NCI-H82 (cell line): ENCODE results near the gene HUS1B.
"Not testable (repeated sequence)": the region's sequence is repeated elsewhere in the genome, so short reads cannot be mapped to it uniquely, and the experiment has no call there.

Experiments
- DNase-seq: peaks from one replicate; lab custom pipeline; 2025; lab: John Stamatoyannopoulos, UW

HUS1B gene

DNA sequence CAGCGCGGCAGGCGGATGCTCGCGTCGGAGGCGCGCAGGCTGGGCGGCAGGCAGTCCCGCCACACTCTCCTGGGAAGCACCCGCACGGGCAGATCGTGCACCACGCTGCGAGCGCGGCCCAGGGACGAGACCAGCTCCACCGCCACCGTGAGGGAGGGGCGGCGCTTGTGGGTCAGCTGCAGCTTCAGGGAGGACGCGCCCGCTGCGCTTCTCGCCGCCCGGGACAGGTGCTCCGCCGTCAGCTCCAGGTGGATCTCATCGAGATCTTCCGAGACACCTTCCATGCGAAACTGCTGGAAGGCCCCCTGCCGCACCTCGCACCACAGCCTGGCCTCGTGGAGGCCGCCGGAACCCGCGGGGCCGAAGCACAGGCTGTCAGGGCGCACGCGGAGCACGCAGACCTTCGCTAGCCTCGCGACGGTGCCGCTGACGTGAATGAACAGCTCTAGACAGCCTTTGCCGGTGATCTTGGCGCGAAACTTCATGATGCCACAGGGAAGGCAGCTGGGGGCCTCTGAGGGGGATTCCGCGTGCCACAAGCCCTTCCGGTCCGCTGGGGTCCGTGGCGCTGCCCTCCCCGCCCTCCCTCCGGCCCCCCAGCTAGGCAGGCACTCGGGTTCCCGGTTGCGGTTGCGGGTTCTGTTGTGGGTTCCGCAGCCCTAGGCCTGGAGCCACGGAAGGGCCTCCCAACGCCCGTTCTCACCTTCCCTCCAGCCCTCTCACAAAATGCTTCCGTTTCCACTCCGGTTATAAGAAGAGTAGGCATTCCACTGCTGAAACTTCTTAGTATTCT lies at the start of gene HUS1B:
HUS1B (minus strand) TSS at position 641 of the 793 bp plus-strand sequence; CDS start at position 485, 156 bp downstream.
- no peak for DNase-seq

- no peak for DNase-seq
Observed at GRCh38 chr6:706146-706545, 49.2 kb upstream of the HUS1B start.

GRCh38 chr6:705047-705446 lies 48.1 kb upstream of the HUS1B start:
- DNase-seq: no peak

DNA sequence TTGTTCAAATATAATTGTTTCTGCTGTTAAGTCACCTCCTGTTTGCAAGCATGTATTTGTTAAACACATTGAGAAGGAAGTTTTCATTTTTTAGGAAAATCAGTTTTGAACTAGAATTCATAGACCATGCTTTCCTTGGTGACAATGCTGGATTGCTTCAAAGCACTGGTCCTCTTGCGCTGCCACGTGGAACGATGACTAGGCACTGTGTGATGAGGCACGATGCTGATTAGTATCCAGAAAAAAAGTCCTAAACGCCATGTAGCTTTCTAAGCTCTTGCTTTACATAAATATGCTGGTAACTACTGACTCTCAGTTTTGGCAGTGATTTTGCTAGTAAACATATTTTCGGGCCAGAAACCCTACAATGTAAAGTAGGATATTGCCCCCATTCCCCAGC lies 47.1 kb upstream of the HUS1B start:
- no peak for DNase-seq

DNA sequence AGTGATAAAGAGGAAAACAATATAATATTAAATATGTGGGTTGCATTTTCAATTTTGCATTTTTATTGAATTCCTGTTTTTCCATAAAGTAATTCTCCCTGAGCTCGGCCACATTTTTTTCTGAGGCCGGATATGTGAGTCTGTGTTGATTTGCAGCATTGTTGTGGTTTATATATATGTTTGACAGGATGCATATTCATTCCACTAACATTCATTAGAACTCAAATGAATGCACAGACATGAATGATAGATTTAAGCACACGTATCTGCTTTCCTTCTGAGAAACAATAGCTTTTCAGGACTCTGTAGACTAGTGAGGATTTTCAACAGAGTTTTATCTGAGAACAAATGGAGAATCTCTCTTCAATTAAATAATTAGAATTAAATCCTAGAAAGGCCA lies 46.7 kb upstream of the HUS1B start:
- no peak for DNase-seq

DNA sequence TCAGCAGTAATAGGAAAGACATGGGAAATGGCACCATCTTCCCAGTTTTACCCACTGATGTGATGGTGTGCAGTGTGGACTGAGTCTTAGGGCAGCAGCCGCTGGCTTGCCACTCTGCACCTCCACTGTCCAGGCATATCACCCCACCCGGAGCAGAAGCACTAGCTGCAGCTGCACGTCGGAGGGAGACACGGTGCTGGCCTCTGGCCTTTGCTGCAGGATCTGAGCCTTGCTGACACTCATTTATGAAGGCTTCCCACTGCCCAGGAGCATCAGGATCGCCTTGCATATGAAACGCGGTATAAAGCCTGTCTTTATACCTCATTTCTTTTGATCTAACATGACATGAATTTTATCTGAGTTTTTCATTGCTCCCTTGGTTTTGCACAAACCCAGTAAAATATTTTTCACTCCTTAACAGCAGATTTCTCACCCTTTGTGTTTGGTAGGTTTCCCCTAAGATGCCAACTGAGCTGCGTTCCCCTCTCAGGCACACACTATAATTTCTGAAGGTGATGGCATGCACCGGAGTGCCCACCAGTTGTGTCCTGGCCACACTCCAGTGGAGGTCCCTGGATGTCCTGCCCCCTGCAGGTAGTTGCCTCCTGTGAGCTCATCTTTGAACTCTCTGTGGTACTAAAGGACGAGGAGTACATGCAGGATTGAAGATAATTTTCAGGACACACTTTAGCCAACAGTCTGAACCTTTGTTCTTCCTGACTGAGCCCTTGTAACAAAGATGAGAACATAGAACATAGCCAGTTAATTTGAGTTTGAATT lies 45.0 kb upstream of the HUS1B start:
- DNase-seq: peak; percentile 35

DNA sequence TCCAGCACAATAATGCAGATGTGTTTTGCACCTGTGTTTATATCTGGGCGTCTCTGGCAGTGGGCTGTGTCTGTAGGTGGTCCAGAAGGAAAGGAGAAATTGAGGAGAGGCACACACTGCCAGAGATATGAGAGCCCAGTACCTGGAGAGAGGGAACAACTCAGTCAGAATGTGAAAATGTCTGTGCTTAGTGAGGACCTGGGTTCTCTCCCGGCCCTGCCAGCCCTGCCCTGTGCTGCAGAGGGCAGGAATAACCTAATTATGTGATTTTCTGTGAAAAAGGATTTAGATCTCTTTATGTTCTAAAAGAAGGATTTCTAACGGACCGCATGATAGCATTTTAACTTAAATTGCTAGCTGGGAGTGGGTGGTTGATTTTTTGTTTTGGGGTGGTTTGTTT lies 44.3 kb upstream of the HUS1B start:
- DNase-seq: no peak

DNA sequence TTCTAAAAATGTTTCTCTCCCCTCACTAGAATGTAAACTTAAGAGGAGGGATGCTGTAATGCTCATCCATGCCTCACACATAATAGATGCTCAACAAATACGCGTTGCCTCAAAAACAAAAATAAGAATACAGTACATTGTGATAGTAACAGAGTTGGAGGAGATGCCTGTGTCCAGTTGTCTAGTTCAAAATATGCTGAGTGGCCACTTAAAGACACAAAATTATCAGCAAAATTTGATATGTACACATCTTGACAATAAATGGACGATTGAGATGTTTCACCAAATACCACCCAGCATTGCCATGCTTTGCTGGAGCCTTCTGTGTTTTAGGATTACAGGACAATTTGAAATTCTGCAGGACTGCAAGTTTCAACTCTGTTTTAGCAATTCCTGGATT lies 43.6 kb upstream of the HUS1B start:
- no peak for DNase-seq

DNA sequence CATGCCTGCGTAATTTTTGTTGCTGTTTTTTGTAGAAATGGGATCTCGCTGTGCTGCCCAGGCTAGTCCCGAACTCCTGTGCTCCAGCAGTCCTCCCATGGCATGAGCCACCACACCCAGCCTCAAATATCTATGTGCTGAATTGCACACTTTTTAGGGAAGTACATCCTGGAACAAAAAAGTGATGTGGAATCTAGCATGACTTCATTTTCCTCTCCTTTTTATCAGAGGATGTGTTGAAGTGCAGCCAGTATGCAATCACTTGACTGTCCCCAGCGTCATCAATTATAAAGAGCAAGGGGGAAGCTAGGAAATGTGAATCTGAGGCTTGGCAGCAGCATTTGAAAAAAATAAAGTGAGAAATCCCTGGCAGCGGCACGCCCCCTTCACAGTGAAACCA lies 42.4 kb upstream of the HUS1B start:
- DNase-seq: no peak

GRCh38 chr6:694431-695126 lies 37.7 kb upstream of the HUS1B start:
- not testable (repeated sequence) for DNase-seq

GRCh38 chr6:693723-694009 lies 36.8 kb upstream of the HUS1B start:
- no peak for DNase-seq

DNA sequence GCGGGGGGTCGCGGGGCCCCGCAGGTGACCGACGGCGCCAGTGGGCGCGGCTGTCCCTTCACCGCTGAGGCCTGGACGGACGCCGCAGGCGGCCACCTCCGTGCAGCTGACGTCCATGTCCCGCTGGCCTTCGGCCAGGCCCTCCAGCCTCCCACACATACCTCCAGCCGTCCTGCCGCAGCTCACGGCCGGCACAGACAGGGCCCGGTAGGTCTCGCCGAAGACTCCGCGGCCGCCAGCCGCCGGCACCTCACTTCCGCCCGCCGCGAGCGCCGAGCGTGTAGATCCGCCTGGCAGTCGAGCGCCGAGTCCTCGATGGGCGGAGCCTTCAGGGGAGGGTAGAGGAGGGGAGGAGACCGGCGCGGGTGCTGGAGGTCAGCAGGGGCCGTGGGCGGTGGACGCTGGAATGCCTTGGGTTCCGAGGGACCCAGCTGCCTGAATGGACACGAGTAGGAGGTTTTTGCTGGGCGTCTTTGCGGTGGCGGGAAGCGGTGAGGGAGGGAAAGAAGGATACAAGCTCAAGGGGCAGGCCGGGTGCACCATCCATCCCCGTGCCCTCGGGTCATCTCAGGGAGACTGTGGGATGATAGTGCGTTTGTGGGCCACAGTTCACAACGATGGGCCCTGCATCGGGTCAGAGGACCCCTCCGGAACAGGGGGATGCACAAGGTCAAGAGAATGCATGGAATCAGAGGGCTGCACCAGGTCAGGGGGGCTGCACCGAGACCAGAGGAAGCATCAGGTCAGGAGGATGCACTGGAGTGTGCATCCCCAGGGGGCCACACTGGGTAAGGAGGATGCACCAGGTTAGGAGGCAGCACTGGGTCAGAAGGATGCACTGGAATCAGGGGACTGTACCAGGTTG lies 36.2 kb upstream of the HUS1B start, which contains the start of gene EXOC2:
EXOC2 (minus strand) TSS at position 282 of the 865 bp plus-strand sequence. CDS start 55,321 bp downstream, outside the sequence.
- peak; percentile 92 for DNase-seq

- peak; percentile 55 for DNase-seq
Observed at GRCh38 chr6:692356-692851, 35.5 kb upstream of the HUS1B start.

GRCh38 chr6:689223-689622 lies 32.3 kb upstream of the HUS1B start:
- peak; percentile 11 for DNase-seq

DNA sequence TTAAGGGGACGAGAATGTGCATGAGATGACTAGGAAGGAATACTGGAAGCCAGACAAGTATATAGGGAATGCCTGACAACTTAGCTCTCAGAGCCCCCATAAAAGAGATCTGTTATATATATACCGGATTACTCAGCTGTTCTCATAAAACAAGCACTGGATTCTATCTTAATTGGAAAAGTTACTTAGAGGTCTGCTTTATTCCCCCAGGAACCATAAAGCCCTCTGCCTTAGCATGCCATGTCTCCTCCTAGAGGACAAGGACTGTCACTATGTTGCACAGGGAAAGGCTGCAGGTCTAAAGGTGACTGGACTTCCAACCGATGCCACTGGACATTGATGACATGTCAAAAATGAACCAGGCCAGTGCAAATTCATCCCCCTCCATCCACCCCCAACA lies 29.6 kb upstream of the HUS1B start:
- DNase-seq: peak; percentile 85

DNA sequence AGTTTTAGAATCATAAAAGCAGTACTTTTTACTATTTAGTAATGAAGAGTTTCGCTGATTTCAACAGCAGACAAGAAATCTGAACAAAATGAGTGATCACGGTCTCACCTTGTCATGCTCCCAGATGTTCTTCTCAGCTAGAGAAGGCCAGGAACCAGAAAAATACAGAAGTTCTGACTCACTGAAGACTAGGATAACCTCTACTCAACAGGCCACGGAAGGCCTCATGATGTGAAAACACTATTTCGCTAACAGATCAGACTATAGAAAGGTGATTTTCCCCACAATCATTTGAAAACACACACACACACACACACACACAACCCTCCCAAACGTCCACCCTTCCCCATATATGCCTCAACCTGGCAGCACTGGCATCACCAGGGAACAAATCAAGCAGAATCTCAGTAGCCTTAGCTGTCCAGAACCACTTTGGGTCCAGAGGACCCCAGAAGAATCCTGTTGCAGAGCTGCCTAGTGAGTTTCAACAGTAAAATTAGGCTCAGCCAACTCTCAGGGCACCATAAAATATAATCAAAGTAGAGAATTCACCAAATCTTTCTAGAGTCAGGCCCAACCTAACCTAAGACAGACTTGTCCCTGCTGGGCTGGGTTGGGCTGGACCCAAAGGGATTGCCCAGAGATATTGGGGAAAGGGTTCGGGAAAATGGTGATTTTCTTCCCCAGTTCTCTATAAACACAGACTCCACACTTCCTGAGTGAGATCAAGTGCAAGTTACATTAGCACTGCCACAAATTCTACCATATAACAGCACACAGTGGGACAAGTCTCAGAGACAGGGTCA lies 28.1 kb upstream of the HUS1B start:
- DNase-seq: peak; percentile 36

DNA sequence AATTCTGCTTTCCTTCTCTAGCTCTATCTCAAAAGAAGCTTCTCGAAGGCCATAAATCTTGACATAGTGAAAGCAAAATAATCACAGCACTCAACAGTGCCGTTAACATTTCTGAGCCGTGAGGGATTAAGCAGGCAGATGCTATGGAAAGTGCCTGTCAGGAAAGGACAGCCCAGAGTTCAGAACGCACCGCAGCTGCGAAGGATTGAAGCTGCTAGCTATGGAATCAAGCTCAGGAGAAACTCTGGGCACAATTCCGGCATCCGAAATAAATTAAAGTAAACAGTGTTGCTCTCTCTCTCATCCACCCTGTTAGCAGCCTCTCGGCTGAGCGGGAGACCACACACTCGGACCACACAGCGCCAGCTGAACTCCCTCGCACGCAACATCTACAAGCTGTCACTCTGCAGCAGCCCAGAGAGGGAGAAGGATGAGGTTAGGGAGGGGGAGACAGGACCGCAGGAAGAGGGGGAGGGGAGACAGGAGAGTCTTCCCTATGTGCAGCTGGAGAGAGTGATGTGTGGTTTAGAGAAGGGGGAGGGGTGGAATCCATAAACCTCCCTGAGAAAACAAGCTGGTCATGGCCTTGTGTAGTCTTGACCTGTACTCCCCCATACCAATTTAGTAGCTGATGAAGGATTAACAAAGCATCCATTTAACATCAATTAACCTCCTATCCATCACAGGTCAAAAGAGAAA lies 27.0 kb upstream of the HUS1B start:
- peak; percentile 99 for DNase-seq

- peak; percentile 21 for DNase-seq
Observed at GRCh38 chr6:680666-681340, 23.9 kb upstream of the HUS1B start.

- no peak for DNase-seq
Observed at GRCh38 chr6:680251-680650, 23.4 kb upstream of the HUS1B start.

DNA sequence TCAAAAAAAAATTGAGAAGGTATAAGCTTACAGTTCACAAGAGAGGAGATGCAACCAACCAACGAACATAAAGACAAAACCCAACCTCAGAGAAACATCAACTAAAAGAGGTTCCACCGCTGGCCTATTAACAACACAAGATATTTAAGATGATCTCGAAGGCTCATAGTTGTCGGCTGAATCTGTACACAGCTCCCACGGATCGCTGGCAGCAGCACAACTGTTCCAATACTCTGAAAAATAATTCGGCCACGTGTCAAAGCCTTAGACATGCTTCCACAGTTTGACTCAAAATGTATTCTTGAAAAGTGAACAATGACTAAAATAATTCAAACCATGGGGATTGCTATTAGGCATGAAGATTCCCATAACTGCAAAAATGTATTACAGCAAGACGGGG lies 22.4 kb upstream of the HUS1B start:
- DNase-seq: no peak
